Fibroblast of peridontal ligament (primary cell): Measurements from ENCODE around the gene KCNA3.

ENCODE experiments used
- DNase-seq: peaks from one replicate; pipeline ENCODE4 v3.0.0-alpha.2; 2010; ENCODE audit errors: extremely low read depth

The KCNA3 gene

GRCh38 chr1:110674337-110675059 is at the start of gene KCNA3:
KCNA3 (minus strand) TSS chr1:110674940; CDS start chr1:110674809, 131 bp downstream.
- no peak for DNase-seq

GRCh38 chr1:110722807-110723206 is 48.1 kb upstream of the KCNA3 start:
- DNase-seq = no peak

- no peak for DNase-seq
Measured at GRCh38 chr1:110719908-110720307, 45.2 kb upstream of the KCNA3 start.

GRCh38 chr1:110718452-110718851 is 43.7 kb upstream of the KCNA3 start:
- DNase-seq = no peak

GRCh38 chr1:110717179-110717578 is 42.4 kb upstream of the KCNA3 start:
- DNase-seq = no peak

GRCh38 chr1:110714374-110714995 is 39.7 kb upstream of the KCNA3 start:
- DNase-seq = no peak

GRCh38 chr1:110713221-110713620 is 38.5 kb upstream of the KCNA3 start:
- no peak for DNase-seq

- no peak for DNase-seq
Measured at GRCh38 chr1:110710314-110710713, 35.6 kb upstream of the KCNA3 start.

GRCh38 chr1:110708974-110709440 is 34.3 kb upstream of the KCNA3 start:
- no peak for DNase-seq

GRCh38 chr1:110707232-110707631 is 32.5 kb upstream of the KCNA3 start:
- DNase-seq = no peak

- no peak for DNase-seq
Measured at GRCh38 chr1:110706621-110707020, 31.9 kb upstream of the KCNA3 start.

GRCh38 chr1:110702260-110702659 is 27.5 kb upstream of the KCNA3 start:
- DNase-seq = no peak

- DNase-seq = no peak
Measured at GRCh38 chr1:110700767-110701166, 26.0 kb upstream of the KCNA3 start.

GRCh38 chr1:110697606-110698005 is 22.9 kb upstream of the KCNA3 start:
- no peak for DNase-seq

- no peak for DNase-seq
Measured at GRCh38 chr1:110696818-110697217, 22.1 kb upstream of the KCNA3 start.

GRCh38 chr1:110690709-110691365 is 16.1 kb upstream of the KCNA3 start:
- no peak for DNase-seq

GRCh38 chr1:110689868-110690267 is 15.1 kb upstream of the KCNA3 start:
- no peak for DNase-seq

- DNase-seq = no peak
Measured at GRCh38 chr1:110688514-110688913, 13.8 kb upstream of the KCNA3 start.

- DNase-seq = no peak
Measured at GRCh38 chr1:110687250-110687649, 12.5 kb upstream of the KCNA3 start.

- no peak for DNase-seq
Measured at GRCh38 chr1:110686188-110686587, 11.4 kb upstream of the KCNA3 start.

GRCh38 chr1:110684491-110684890 is 9.8 kb upstream of the KCNA3 start:
- DNase-seq = no peak

GRCh38 chr1:110682898-110683297 is 8.2 kb upstream of the KCNA3 start:
- no peak for DNase-seq
